Stimulated activated CD8-positive, alpha-beta memory T cell treated with anti-CD3 and anti-CD28 coated beads, Interleukin-15, amount 100 ng/mL, for 24 hours (primary cell): ENCODE results near the gene CRYGD.

Experiments
- DNase-seq: peaks from one replicate; pipeline ENCODE4 v3.0.0-alpha.2; 2020; ENCODE audit warnings: low read depth

CRYGD gene

DNA sequence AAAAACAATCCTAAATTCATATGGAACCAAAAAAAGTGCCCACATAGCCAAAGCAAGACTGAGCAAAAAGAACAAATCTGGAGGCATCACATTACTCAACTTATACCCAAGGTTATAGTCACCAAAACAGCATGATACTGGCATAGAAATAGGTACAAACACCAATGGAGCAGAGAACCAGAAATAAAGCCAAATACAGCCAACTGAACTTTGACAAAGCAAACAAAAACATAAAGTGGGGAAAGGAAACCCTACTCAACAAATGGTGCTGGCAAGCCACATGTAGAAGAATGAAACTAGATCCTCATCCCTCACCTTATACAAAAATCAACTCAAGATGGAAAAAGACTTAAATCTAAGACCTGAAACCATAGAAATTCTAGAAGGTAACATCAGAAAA is 40.5 kb downstream of the CRYGD start:
- DNase-seq = no peak

DNA sequence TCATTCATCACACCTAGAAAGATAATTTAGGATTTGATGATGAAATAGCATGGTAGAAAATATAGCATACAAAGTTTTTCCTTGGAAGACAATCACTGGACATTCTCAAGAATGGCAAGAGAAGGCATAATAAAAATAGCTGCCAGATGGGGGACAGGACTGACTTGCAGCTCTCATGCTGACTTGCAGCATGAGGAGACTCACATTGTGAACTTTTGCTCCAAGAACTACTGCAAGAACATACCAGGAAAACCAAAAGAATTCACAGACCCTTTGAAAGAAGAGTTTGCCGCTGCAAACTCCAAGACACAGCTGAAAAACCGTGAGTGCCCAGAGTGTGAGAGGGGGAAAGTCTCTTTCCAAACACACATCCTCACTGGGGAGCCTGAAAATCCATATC is 47.0 kb downstream of the CRYGD start:
- DNase-seq = no peak

- DNase-seq = no peak
Measured at GRCh38 chr2:208074610-208075356, 49.5 kb downstream of the CRYGD start.

DNA sequence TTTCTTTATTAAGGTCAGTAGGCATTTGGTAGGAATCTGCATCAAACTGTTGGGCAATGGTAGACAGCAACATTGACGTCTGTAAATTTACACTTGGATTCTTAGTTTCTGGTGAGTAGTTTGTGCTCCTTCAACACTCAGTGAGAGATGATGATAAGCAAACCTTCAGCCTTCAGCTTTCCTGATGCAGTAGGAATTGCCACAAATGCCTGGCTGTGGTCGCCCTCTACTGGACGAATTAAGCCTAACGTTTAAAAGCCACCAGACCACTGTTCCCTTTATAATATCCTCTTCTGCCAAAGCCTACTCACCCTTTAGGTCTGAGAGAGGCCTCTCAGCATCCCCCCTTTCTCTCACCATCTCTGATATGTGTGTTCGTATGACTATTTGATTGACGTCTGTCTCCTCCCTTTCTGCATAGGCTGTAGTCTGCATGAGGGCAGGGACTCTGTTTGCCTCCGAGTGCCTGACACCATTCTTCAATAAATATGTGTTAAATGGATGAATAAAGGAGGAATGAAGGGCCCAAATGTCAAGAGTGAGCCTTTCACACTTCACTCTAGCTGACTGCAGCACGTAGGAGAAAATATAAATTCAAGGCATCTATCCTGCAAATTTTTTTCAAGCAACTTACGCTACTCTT is 52.0 kb downstream of the CRYGD start:
- no peak for DNase-seq
